Putamen (tissue), 1 donor: Measurements from ENCODE around the gene PSMB10.
A peak's percentile ranks its signal among the peaks of the same experiment; 100 is the strongest.
"Not testable (repeated sequence)": the region's sequence is repeated elsewhere in the genome, so short reads cannot be mapped to it uniquely, and the experiment has no call there.

Experiments used
- DNase-seq: peaks from one replicate; pipeline ENCODE4 v3.0.0-alpha.2; 2016; ENCODE audit warnings: low spot score

The PSMB10 gene

GRCh38 chr16:67936124-67936879, at the start of gene PSMB10:
Gene PSMB10 (minus strand): TSS chr16:67936850. CDS start chr16:67936749, 101 bp downstream.
- DNase-seq: peak; percentile 57

GRCh38 chr16:67982011-67982696, 45.5 kb upstream of the PSMB10 start:
- no peak for DNase-seq

- DNase-seq: no peak
Observed at GRCh38 chr16:67979955-67980678, 43.5 kb upstream of the PSMB10 start, which contains the start of gene DPEP3. Gene DPEP3 (minus strand): TSS chr16:67980499. CDS start chr16:67980380, 119 bp downstream.

- no peak for DNase-seq
Observed at GRCh38 chr16:67977469-67978227, 41.0 kb upstream of the PSMB10 start.

GRCh38 chr16:67977005-67977404, 40.4 kb upstream of the PSMB10 start:
- DNase-seq: no peak

GRCh38 chr16:67976205-67976604, 39.6 kb upstream of the PSMB10 start:
- DNase-seq: no peak

- DNase-seq: no peak
Observed at GRCh38 chr16:67975321-67976105, 38.9 kb upstream of the PSMB10 start.

GRCh38 chr16:67972285-67972684, 35.6 kb upstream of the PSMB10 start:
- not testable (repeated sequence) for DNase-seq

GRCh38 chr16:67971111-67971510, 34.5 kb upstream of the PSMB10 start:
- DNase-seq: no peak

- DNase-seq: no peak
Observed at GRCh38 chr16:67969254-67970039, 32.8 kb upstream of the PSMB10 start.

GRCh38 chr16:67968400-67969253, 32.0 kb upstream of the PSMB10 start, which contains the start of gene SLC12A4:
Gene SLC12A4 (minus strand): TSS chr16:67968637. CDS start chr16:67968553, 84 bp downstream.
- DNase-seq: peak; percentile 42

- DNase-seq: no peak
Observed at GRCh38 chr16:67967958-67968399, 31.3 kb upstream of the PSMB10 start.

- no peak for DNase-seq
Observed at GRCh38 chr16:67967183-67967957, 30.7 kb upstream of the PSMB10 start.

- no peak for DNase-seq
Observed at GRCh38 chr16:67966549-67967182, 30.0 kb upstream of the PSMB10 start.

- no peak for DNase-seq
Observed at GRCh38 chr16:67965668-67966548, 29.3 kb upstream of the PSMB10 start.

GRCh38 chr16:67964477-67965131, 28.0 kb upstream of the PSMB10 start:
- no peak for DNase-seq
